ENCODE data around the gene PTPRN2. TPM values are rescaled to one million over a fixed set of nuclear protein-coding genes. Genes with fewer than 3 reads are reported as not detected.

The PTPRN2 gene
- total RNA-seq, 1 experiment from 2014 or later, result 1.1 TPM

- POLR2A ChIA-PET, result interaction anchor here (0.5 kb wide), 1 partner anchor 9 kb away, joined by 3 read pairs; no protein-coding TSS in a partner anchor
- TF ChIP-seq TCF7L2 (IDR thresholded peaks at IDR 0.05; ENCODE audit: low read depth, low read length), result no peak
- TF ChIP-seq, protein P1, sequence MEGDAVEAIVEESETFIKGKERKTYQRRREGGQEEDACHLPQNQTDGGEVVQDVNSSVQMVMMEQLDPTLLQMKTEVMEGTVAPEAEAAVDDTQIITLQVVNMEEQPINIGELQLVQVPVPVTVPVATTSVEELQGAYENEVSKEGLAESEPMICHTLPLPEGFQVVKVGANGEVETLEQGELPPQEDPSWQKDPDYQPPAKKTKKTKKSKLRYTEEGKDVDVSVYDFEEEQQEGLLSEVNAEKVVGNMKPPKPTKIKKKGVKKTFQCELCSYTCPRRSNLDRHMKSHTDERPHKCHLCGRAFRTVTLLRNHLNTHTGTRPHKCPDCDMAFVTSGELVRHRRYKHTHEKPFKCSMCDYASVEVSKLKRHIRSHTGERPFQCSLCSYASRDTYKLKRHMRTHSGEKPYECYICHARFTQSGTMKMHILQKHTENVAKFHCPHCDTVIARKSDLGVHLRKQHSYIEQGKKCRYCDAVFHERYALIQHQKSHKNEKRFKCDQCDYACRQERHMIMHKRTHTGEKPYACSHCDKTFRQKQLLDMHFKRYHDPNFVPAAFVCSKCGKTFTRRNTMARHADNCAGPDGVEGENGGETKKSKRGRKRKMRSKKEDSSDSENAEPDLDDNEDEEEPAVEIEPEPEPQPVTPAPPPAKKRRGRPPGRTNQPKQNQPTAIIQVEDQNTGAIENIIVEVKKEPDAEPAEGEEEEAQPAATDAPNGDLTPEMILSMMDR (IDR thresholded peaks at IDR 0.05), result no peak
- no peak for TF ChIP-seq REST (IDR thresholded peaks at IDR 0.05; ENCODE audit: insufficient read depth in 1 of 2, low read depth in 2 of 2, low read length in 1 of 2)
- no peak for TF ChIP-seq SIN3A (IDR thresholded peaks at IDR 0.05; ENCODE audit: borderline replicate concordance, insufficient read depth, low read depth, low read length)
- TF ChIP-seq POLR2AphosphoS5 (IDR thresholded peaks at IDR 0.05; ENCODE audit: low read depth, low read length), result no peak
- DNase-seq (ENCODE audit: low read depth, low spot score), result no peak
- Histone ChIP-seq H3K27ac (ENCODE audit: low read length) (no peak overlapping the region), H3K4me1 (ENCODE audit: control insufficient read depth, insufficient read depth, low read length) (peaks cover 8% of the 10 kb centered on the region; the same call in 1 of the 2 replicates), H3K9me3 (ENCODE audit: control insufficient read depth, insufficient read depth, low read depth, low read length) (no peaks in the 10 kb centered on the region), H3K4me3 (ENCODE audit: low read depth in 2 of 2, low read length in 2 of 2) (no peak overlapping the region), H3K27me3 (ENCODE audit: control insufficient read depth, insufficient read depth, low read length) (no peaks in the 10 kb centered on the region), H3K36me3 (ENCODE audit: control insufficient read depth, insufficient read depth, low read length) (no peaks in the 10 kb centered on the region)
- intact Hi-C loops (cut with micrococcal nuclease; ENCODE audit: unreplicated experiment) (no loop called here), in situ Hi-C loops (cut with HindIII; ENCODE audit: low pct_unique_long_range_greater_than_20kb, low sequenced_read_pairs) (no loop called here)
- CTCF ChIA-PET, result no interaction called here
- no TSS peak for BruUV-seq (replicated peaks)
- no peak for ATAC-seq
Measured at GRCh38 chr7:157675427-157675927, 912.1 kb downstream of the PTPRN2 start.

- CTCF ChIA-PET, result no interaction called here
- TF ChIP-seq, protein P1 (IDR thresholded peaks at IDR 0.05), result no peak
- TF ChIP-seq TCF7L2 (IDR thresholded peaks at IDR 0.05; ENCODE audit: low read depth, low read length) (no peak), SIN3A (IDR thresholded peaks at IDR 0.05; ENCODE audit: borderline replicate concordance, insufficient read depth, low read depth, low read length) (no peak), REST (IDR thresholded peaks at IDR 0.05; ENCODE audit: insufficient read depth in 1 of 2, low read depth in 2 of 2, low read length in 1 of 2) (no peak), POLR2AphosphoS5 (IDR thresholded peaks at IDR 0.05; ENCODE audit: low read depth, low read length) (no peak)
Measured at GRCh38 chr7:157674715-157675426, 912.8 kb downstream of the PTPRN2 start.

More at GRCh38 chr7:157674715-157675426, 912.8 kb downstream of the PTPRN2 start:
- in situ Hi-C loops (cut with HindIII; ENCODE audit: low pct_unique_long_range_greater_than_20kb, low sequenced_read_pairs), result no loop called here
- no peak for ATAC-seq
- POLR2A ChIA-PET, result no interaction called here
- intact Hi-C loops (cut with micrococcal nuclease; ENCODE audit: unreplicated experiment), result no loop called here
- Histone ChIP-seq H3K9me3 (ENCODE audit: control insufficient read depth, insufficient read depth, low read depth, low read length) (no peaks in the 10 kb centered on the region), H3K4me3 (ENCODE audit: low read depth in 2 of 2, low read length in 2 of 2) (no peak overlapping the region), H3K27me3 (ENCODE audit: control insufficient read depth, insufficient read depth, low read length) (no peaks in the 10 kb centered on the region), H3K4me1 (ENCODE audit: control insufficient read depth, insufficient read depth, low read length) (peaks cover 8% of the 10 kb centered on the region; the same call in 1 of the 2 replicates), H3K36me3 (ENCODE audit: control insufficient read depth, insufficient read depth, low read length) (no peaks in the 10 kb centered on the region), H3K27ac (ENCODE audit: low read length) (no peak overlapping the region)
- BruUV-seq (replicated peaks), result no TSS peak
- DNase-seq (ENCODE audit: low read depth, low spot score), result no peak
